ENCODE results near the gene ARHGDIG.

Gene ARHGDIG

DNA sequence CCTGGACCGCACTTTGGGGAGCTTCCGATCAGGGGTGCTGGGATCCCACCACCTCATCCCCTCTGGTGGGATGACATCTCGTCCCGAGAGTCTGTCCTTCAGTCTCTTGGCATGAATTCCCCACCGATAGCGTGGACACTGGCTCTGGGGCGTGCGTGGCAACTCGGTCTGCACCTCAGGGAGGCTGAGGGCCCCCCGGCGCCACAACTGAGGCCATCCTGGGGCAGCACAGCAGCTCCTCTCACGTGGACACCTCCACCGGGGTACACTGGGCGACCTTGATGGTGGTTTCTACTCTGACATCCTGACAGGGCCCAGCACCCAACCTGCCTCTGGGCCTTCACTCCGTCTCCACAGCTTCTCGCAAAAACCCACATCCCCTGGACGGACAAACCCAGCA, 11.1 kb downstream of the ARHGDIG start:
- Histone ChIP-seq H3K9me3 (no peaks in the 10 kb centered on the region), H3K36me3 (peaks cover 40 to 98% (median 82%) of the 10 kb centered on the region in 3 donors), H3K27ac (no peak overlapping the region), H3K4me3 (no peak overlapping the region), H3K27me3 (no peaks in the 10 kb centered on the region), H3K4me1 (no peaks in the 10 kb centered on the region)
- intact Hi-C loops (cut with DNase I; ENCODE audit: low total_unique reads) = no loop called here
- TF ChIP-seq CTCF (IDR thresholded peaks at IDR 0.05) = no peak
- DNase-seq = no peak

- no peak for DNase-seq
- Histone ChIP-seq H3K4me1 (no peaks in the 10 kb centered on the region), H3K36me3 (peaks cover 45 to 98% (median 82%) of the 10 kb centered on the region in 3 donors), H3K27ac (no peak overlapping the region), H3K4me3 (no peak overlapping the region), H3K27me3 (no peaks in the 10 kb centered on the region), H3K9me3 (no peaks in the 10 kb centered on the region)
- TF ChIP-seq CTCF (IDR thresholded peaks at IDR 0.05) = no peak
- intact Hi-C loops (cut with DNase I; ENCODE audit: low total_unique reads) = no loop called here
Measured at GRCh38 chr16:293043-293775, 12.8 kb downstream of the ARHGDIG start.

DNA sequence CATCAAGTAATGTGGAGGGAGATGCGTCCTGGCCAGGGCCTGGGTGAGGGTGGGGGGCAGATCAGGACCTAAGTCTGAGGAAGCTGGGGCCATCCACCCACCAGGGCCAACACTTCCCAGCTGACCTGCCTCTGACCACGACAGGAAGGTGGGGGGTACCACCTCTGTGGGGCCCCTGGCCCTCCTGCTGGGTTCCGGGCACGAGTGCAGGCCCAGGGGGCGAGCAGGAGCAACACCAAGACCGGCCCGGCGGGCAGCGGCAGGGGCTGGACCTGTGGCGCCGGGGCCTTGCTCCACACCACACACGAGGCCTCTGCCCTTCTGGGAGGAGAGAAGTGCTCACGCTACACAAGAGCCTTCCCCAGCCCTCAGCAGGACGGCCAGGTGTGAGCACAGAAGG, 15.9 kb downstream of the ARHGDIG start:
- Histone ChIP-seq H3K27me3 (no peaks in the 10 kb centered on the region), H3K4me1 (no peaks in the 10 kb centered on the region), H3K27ac (no peak overlapping the region), H3K4me3 (no peak overlapping the region), H3K36me3 (peaks cover 33 to 84% (median 59%) of the 10 kb centered on the region in 3 donors), H3K9me3 (no peaks in the 10 kb centered on the region)
- intact Hi-C loops (cut with DNase I; ENCODE audit: low total_unique reads) = no loop called here
- no peak for DNase-seq
- TF ChIP-seq CTCF (IDR thresholded peaks at IDR 0.05) = no peak

- intact Hi-C loops (cut with DNase I; ENCODE audit: low total_unique reads) = no loop called here
- Histone ChIP-seq H3K36me3 (peaks cover 30 to 84% (median 56%) of the 10 kb centered on the region in 3 donors), H3K4me3 (no peak overlapping the region), H3K4me1 (no peaks in the 10 kb centered on the region), H3K9me3 (no peaks in the 10 kb centered on the region), H3K27me3 (no peaks in the 10 kb centered on the region), H3K27ac (no peak overlapping the region)
- DNase-seq = no peak
- TF ChIP-seq CTCF (IDR thresholded peaks at IDR 0.05) = no peak
Measured at GRCh38 chr16:296806-297510, 16.6 kb downstream of the ARHGDIG start.

DNA sequence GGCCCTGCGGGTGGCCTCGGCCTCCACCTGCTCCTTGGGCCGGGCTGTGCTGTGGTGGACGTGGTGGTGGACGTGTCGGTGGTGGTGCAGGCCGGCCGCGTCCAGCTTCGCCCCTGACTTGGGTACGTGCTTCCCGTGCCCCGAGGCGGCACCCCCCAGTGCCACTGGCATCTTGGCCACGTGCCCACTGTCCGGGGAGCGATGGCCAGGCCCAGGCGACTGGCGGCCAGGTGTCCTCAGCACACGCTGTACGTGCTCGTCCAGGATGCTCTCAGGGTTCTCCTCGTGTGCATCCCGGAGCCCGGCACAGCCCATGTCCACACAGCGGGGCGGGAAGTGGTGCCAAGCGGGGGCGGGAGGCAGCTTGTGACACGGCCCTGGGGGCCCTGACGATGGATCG, 17.4 kb downstream of the ARHGDIG start:
- Histone ChIP-seq H3K27ac (no peak overlapping the region), H3K4me3 (no peak overlapping the region), H3K9me3 (no peaks in the 10 kb centered on the region), H3K36me3 (peaks cover 23 to 84% (median 56%) of the 10 kb centered on the region in 3 donors), H3K27me3 (no peaks in the 10 kb centered on the region), H3K4me1 (no peaks in the 10 kb centered on the region)
- TF ChIP-seq CTCF (IDR thresholded peaks at IDR 0.05) = no peak
- no peak for DNase-seq
- intact Hi-C loops (cut with DNase I; ENCODE audit: low total_unique reads) = no loop called here
